Measurements from ENCODE around the gene CD72.

- TF ChIP-seq POLR2A (IDR thresholded peaks at IDR 0.05) (no peak), CTCF (IDR thresholded peaks at IDR 0.05) (no peak), POLR2AphosphoS5 (IDR thresholded peaks at IDR 0.05; ENCODE audit: insufficient read depth in 1 of 2, low read depth in 1 of 2) (no peak)
These were observed 53.6 kb downstream of the CD72 start for GRCh38 chr9:35564658-35565061.
